Adipocyte (in vitro differentiated cells): ENCODE data around the gene MORC2.

ENCODE experiments used
- DNase-seq: peaks from one replicate; pipeline ENCODE4 v3.0.0-alpha.2; 2015; ENCODE audit warnings: low read depth
- H3K27me3 ChIP-seq: replicated peaks from 2 replicates; pipeline ENCODE4 v1.7.0; 2013; ENCODE audit warnings: mild to moderate bottlenecking, low read length, moderate library complexity; ENCODE audit not compliant: control insufficient read depth, insufficient read depth
- H3K36me3 ChIP-seq: 2 replicates; pipeline ENCODE4 v1.7.0; 2013; ENCODE audit warnings: low read length, mild to moderate bottlenecking, moderate library complexity; ENCODE audit not compliant: control insufficient read depth, insufficient read depth, severe bottlenecking
- H3K4me1 ChIP-seq: 2 replicates; pipeline ENCODE4 v1.7.0; 2013; ENCODE audit warnings: mild to moderate bottlenecking, low read length, moderate library complexity; ENCODE audit not compliant: control insufficient read depth, insufficient read depth
- H3K4me3 ChIP-seq: 2 replicates; pipeline ENCODE4 v1.7.0; 2013; ENCODE audit warnings: mild to moderate bottlenecking, low read length, moderate library complexity
- H3K9ac ChIP-seq: 2 replicates; pipeline ENCODE4 v1.7.0; 2013; ENCODE audit warnings: mild to moderate bottlenecking, low read length, moderate library complexity
- H3K9me3 ChIP-seq: 2 replicates; pipeline ENCODE4 v1.7.0; 2013; ENCODE audit warnings: mild to moderate bottlenecking, low read length, moderate library complexity; ENCODE audit not compliant: control insufficient read depth

Gene MORC2

GRCh38 chr22:30885001-30885366, 83.6 kb downstream of the MORC2 start:
- Histone ChIP-seq H3K36me3 (no peaks in the 10 kb centered on the region), H3K9ac (no peak overlapping the region), H3K9me3 (no peaks in the 10 kb centered on the region), H3K4me3 (no peak overlapping the region), H3K27me3 (no peaks in the 10 kb centered on the region), H3K4me1 (no peaks in the 10 kb centered on the region)
- DNase-seq, result no peak

- H3K27me3 ChIP-seq, result no peaks in the 10 kb centered on the region
- H3K9ac ChIP-seq, result no peak overlapping the region
- DNase-seq, result no peak
Measured at GRCh38 chr22:30884211-30885000, 84.2 kb downstream of the MORC2 start.

GRCh38 chr22:30883586-30884145, 84.9 kb downstream of the MORC2 start:
- H3K36me3 ChIP-seq, result no peaks in the 10 kb centered on the region
- DNase-seq, result no peak
- H3K4me3 ChIP-seq, result no peak overlapping the region
- H3K9ac ChIP-seq, result no peak overlapping the region
- H3K27me3 ChIP-seq, result no peaks in the 10 kb centered on the region
- no peaks in the 10 kb centered on the region for H3K9me3 ChIP-seq
- no peaks in the 10 kb centered on the region for H3K4me1 ChIP-seq

More at GRCh38 chr22:30884211-30885000, 84.2 kb downstream of the MORC2 start:
- no peaks in the 10 kb centered on the region for H3K9me3 ChIP-seq
- H3K4me1 ChIP-seq, result no peaks in the 10 kb centered on the region
- no peaks in the 10 kb centered on the region for H3K36me3 ChIP-seq
- H3K4me3 ChIP-seq, result no peak overlapping the region

- H3K27me3 ChIP-seq, result no peaks in the 10 kb centered on the region
- H3K36me3 ChIP-seq, result no peaks in the 10 kb centered on the region
- no peak for DNase-seq
Measured at GRCh38 chr22:30882974-30883533, 85.5 kb downstream of the MORC2 start.

GRCh38 chr22:30882184-30882717, 86.3 kb downstream of the MORC2 start:
- H3K4me1 ChIP-seq, result peaks cover 4% of the 10 kb centered on the region
- H3K4me3 ChIP-seq, result no peak overlapping the region
- H3K27me3 ChIP-seq, result no peaks in the 10 kb centered on the region
- no peaks in the 10 kb centered on the region for H3K9me3 ChIP-seq
- no peaks in the 10 kb centered on the region for H3K36me3 ChIP-seq
- no peak overlapping the region for H3K9ac ChIP-seq
- no peak for DNase-seq

More at GRCh38 chr22:30882974-30883533, 85.5 kb downstream of the MORC2 start:
- Histone ChIP-seq H3K4me3 (no peak overlapping the region), H3K9ac (no peak overlapping the region), H3K4me1 (no peaks in the 10 kb centered on the region), H3K9me3 (no peaks in the 10 kb centered on the region)

- no peak overlapping the region for H3K9ac ChIP-seq
- H3K4me3 ChIP-seq, result no peak overlapping the region
- no peaks in the 10 kb centered on the region for H3K36me3 ChIP-seq
- peaks cover 7% of the 10 kb centered on the region for H3K4me1 ChIP-seq
- H3K27me3 ChIP-seq, result no peaks in the 10 kb centered on the region
- peak; percentile 43 for DNase-seq
- no peaks in the 10 kb centered on the region for H3K9me3 ChIP-seq
Measured at GRCh38 chr22:30881361-30882183, 87.0 kb downstream of the MORC2 start.

- no peaks in the 10 kb centered on the region for H3K9me3 ChIP-seq
- no peaks in the 10 kb centered on the region for H3K36me3 ChIP-seq
- H3K4me3 ChIP-seq, result no peak overlapping the region
- H3K9ac ChIP-seq, result no peak overlapping the region
- H3K27me3 ChIP-seq, result no peaks in the 10 kb centered on the region
- no peak for DNase-seq
- peaks cover 7% of the 10 kb centered on the region for H3K4me1 ChIP-seq
Measured at GRCh38 chr22:30880847-30881246, 87.7 kb downstream of the MORC2 start.

- no peak overlapping the region for H3K4me3 ChIP-seq
- H3K36me3 ChIP-seq, result no peaks in the 10 kb centered on the region
- no peak overlapping the region for H3K9ac ChIP-seq
- no peaks in the 10 kb centered on the region for H3K9me3 ChIP-seq
- peaks cover 7% of the 10 kb centered on the region for H3K4me1 ChIP-seq
- no peaks in the 10 kb centered on the region for H3K27me3 ChIP-seq
- no peak for DNase-seq
Measured at GRCh38 chr22:30880181-30880601, 88.4 kb downstream of the MORC2 start.

- H3K4me1 ChIP-seq, result peaks cover 7% of the 10 kb centered on the region
- no peaks in the 10 kb centered on the region for H3K27me3 ChIP-seq
- H3K36me3 ChIP-seq, result no peaks in the 10 kb centered on the region
- H3K9me3 ChIP-seq, result no peaks in the 10 kb centered on the region
- no peak overlapping the region for H3K4me3 ChIP-seq
- H3K9ac ChIP-seq, result no peak overlapping the region
- no peak for DNase-seq
Measured at GRCh38 chr22:30879415-30879797, 89.2 kb downstream of the MORC2 start.

- Histone ChIP-seq H3K9me3 (no peaks in the 10 kb centered on the region), H3K9ac (no peak overlapping the region), H3K4me1 (peaks cover 7% of the 10 kb centered on the region), H3K36me3 (no peaks in the 10 kb centered on the region), H3K4me3 (no peak overlapping the region), H3K27me3 (no peaks in the 10 kb centered on the region)
- no peak for DNase-seq
Measured at GRCh38 chr22:30878516-30879414, 89.8 kb downstream of the MORC2 start.
